Measurements from ENCODE around the gene TYR. TPM values are rescaled to one million over a fixed set of nuclear protein-coding genes. Genes with fewer than 3 reads are reported as not detected.

Gene TYR
- total RNA-seq, 4 donors from 2014 or later = not detected

DNA sequence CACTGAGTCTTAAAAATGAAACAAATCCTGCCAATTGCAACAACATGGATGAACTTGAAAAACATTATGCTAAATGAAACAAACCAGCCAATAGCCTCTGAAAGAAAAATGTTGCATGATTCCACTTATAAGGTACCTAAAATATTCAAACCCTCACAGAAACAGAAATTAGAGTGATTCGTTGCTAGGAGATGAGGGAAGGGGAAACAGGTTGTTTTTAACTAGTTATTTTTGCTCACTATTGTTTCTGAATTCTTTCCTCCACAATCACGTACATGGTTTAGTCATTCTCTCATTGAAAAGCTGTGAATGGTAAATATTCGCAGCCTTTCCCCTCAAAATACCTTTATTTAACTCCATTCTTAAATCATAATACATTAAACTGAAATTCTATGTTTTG lies 14.0 kb upstream of the TYR start:
- H3K36me3 ChIP-seq = no peaks in the 10 kb centered on the region
- 46 to 61% methylated on average over 3 of the region's 3 CpGs for WGBS, 2 donors
- TF ChIP-seq, protein P1, sequence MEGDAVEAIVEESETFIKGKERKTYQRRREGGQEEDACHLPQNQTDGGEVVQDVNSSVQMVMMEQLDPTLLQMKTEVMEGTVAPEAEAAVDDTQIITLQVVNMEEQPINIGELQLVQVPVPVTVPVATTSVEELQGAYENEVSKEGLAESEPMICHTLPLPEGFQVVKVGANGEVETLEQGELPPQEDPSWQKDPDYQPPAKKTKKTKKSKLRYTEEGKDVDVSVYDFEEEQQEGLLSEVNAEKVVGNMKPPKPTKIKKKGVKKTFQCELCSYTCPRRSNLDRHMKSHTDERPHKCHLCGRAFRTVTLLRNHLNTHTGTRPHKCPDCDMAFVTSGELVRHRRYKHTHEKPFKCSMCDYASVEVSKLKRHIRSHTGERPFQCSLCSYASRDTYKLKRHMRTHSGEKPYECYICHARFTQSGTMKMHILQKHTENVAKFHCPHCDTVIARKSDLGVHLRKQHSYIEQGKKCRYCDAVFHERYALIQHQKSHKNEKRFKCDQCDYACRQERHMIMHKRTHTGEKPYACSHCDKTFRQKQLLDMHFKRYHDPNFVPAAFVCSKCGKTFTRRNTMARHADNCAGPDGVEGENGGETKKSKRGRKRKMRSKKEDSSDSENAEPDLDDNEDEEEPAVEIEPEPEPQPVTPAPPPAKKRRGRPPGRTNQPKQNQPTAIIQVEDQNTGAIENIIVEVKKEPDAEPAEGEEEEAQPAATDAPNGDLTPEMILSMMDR (IDR thresholded peaks at IDR 0.05) = no peak
- no peak for TF ChIP-seq POLR2A (IDR thresholded peaks at IDR 0.05)
- no peak for DNase-seq
- no peaks in the 10 kb centered on the region for H3K27me3 ChIP-seq
- H3K4me3 ChIP-seq = no peak overlapping the region
- no peak overlapping the region for H3K27ac ChIP-seq
- no peaks in the 10 kb centered on the region for H3K4me1 ChIP-seq
- intact Hi-C loops (cut with DNase I) = no loop called here
- no peaks in the 10 kb centered on the region for H3K9me3 ChIP-seq

DNA sequence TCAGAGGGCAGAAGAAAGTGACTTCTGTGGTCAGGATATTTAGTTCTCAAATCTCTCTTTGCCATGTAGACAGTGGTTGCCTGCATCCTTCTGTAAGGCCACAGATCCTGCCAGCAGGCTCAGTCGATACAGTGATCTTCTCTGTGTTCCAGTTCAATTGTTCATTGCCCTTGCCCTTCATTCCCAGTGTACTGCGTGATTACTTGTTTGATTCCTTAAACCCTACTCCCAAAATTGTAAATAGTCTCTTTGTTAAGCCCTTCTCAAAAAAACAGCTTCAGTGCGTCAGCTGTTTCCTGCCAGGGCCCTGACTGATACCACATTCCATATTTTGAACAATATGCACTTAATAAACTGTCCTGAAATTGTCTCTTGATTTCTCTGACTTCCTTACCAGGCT lies 9.3 kb upstream of the TYR start:
- Histone ChIP-seq H3K27me3 (no peaks in the 10 kb centered on the region), H3K27ac (no peak overlapping the region), H3K36me3 (no peaks in the 10 kb centered on the region), H3K4me1 (no peaks in the 10 kb centered on the region), H3K4me3 (no peak overlapping the region), H3K9me3 (no peaks in the 10 kb centered on the region)
- TF ChIP-seq, protein P1 (IDR thresholded peaks at IDR 0.05) = no peak
- TF ChIP-seq POLR2A (IDR thresholded peaks at IDR 0.05) = no peak
- DNase-seq = no peak
- intact Hi-C loops (cut with DNase I) = no loop called here
- WGBS, 2 donors = 46 to 58% methylated on average over 3 of the region's 3 CpGs

DNA sequence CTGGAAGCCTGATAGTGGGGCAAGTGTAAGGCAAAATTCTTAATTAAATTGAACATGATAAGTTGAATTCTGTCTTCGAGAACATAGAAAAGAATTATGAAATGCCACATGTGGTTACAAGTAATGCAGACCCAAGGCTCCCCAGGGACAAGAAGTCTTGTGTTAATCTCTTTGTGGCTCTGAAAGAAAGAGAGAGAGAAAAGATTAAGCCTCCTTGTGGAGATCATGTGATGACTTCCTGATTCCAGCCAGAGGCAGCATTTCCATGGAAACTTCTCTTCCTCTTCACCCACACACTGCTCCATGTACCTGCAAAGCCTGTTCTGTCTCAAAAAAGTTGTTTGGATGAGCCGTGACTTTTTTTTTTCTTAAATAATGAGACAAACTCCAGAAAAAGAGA lies 1.9 kb upstream of the TYR start:
- Histone ChIP-seq H3K4me3 (no peak overlapping the region), H3K9me3 (no peaks in the 10 kb centered on the region), H3K27me3 (no peaks in the 10 kb centered on the region), H3K36me3 (no peaks in the 10 kb centered on the region), H3K4me1 (no peaks in the 10 kb centered on the region), H3K27ac (no peak overlapping the region)
- intact Hi-C loops (cut with DNase I) = no loop called here
- 50 to 51% methylated on average over 2 of the region's 2 CpGs for WGBS, 2 donors
- TF ChIP-seq POLR2A (IDR thresholded peaks at IDR 0.05) = no peak
- TF ChIP-seq, protein P1 (IDR thresholded peaks at IDR 0.05) = no peak
- no peak for DNase-seq

DNA sequence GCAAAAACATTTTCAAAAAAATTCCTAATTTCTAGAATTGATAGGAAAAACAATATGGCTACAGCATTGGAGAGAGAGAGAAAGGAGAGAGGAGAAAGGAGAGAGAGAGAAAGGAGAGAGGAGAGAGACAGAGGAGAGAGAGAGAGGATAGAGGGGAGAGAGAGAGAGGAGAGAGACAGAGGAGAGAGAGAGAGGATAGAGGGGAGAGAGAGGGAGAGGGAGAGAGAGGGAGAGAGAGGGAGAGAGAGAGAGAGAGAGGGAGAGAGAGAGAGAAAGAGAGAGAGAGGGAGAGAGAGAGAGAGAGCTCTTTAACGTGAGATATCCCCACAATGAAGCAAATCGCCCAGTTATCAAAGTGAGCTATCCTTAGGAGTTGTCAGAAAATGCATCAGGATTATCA lies 737 bp upstream of the TYR start:
- intact Hi-C loops (cut with DNase I) = no loop called here
- Histone ChIP-seq H3K27ac (no peak overlapping the region), H3K9me3 (no peaks in the 10 kb centered on the region), H3K4me3 (no peak overlapping the region), H3K27me3 (no peaks in the 10 kb centered on the region), H3K36me3 (no peaks in the 10 kb centered on the region), H3K4me1 (no peaks in the 10 kb centered on the region)
- no peak for DNase-seq
- 68% methylated on average over 2 of the region's 2 CpGs for WGBS, 2 donors
- TF ChIP-seq, protein P1 (IDR thresholded peaks at IDR 0.05) = no peak
- TF ChIP-seq POLR2A (IDR thresholded peaks at IDR 0.05) = no peak

DNA sequence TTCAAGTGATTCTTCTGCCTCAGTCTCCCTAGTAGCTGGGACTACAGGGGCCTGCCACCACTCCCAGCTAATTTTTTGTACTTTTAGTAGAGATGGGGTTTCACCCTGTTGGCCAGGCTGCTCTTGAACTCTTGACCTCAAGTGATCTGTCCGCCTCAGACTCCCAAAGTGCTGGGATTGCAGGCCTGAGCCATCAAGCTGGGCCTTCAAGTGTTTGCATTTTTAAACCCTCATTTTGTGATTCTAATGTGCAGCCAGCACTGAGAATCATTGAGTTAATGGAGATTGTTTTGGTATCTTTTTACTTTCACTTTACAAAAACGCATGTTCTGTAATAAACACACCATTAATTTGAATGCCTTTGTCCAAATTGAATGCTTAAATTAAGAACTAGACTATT lies 3.4 kb downstream of the TYR start:
- Histone ChIP-seq H3K9me3 (no peaks in the 10 kb centered on the region), H3K27me3 (no peaks in the 10 kb centered on the region), H3K27ac (no peak overlapping the region), H3K4me1 (no peaks in the 10 kb centered on the region), H3K36me3 (no peaks in the 10 kb centered on the region), H3K4me3 (no peak overlapping the region)
- intact Hi-C loops (cut with DNase I) = no loop called here
- WGBS, 2 donors = 26 to 28% methylated on average over 2 of the region's 2 CpGs
- DNase-seq = no peak
- no peak for TF ChIP-seq POLR2A (IDR thresholded peaks at IDR 0.05)

DNA sequence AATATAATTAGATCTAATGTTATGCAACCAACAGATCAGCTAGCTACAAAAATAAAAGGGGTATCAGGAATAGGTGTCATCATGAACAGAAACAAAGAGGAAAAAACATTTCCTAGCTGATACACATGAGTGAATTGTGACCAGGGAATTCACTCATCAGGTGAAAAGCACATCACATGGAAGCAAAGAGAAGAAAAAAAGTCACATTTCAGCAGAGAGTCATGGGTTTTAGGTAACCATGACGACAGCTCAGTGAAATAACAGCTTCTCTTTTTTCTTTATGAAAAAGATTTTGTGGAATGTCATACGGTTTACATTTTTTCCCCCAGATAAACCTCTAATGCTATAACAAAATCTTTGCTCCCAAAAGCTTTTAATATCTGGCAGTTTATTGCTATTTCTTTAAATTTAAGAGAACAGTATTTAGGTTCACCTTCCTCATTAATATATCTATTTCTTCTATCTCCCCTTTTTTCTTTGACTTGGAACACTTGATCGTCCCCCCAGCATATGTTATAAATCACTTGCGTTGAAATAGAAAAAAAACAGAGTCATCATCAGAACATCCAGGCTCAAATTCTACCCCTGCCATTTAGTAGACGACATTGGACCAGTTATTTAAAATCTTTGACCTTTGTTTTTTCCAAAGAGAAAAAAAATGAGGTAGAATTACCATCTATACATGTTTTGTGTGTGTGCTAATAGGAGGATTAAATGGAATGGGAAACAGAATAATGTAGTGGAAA lies 5.3 kb downstream of the TYR start:
- DNase-seq = no peak
- Histone ChIP-seq H3K4me1 (no peaks in the 10 kb centered on the region), H3K9me3 (no peaks in the 10 kb centered on the region), H3K27ac (no peak overlapping the region), H3K27me3 (no peaks in the 10 kb centered on the region), H3K4me3 (no peak overlapping the region), H3K36me3 (no peaks in the 10 kb centered on the region)
- 51 to 53% methylated on average over 5 of the region's 5 CpGs for WGBS, 2 donors
- no peak for TF ChIP-seq POLR2A (IDR thresholded peaks at IDR 0.05)
- intact Hi-C loops (cut with DNase I) = no loop called here
